ENCODE results near the gene SHC2.

The SHC2 gene

GRCh38 chr19:409516-410242, 51.2 kb downstream of the SHC2 start (continued):
- TF ChIP-seq KLF9 (tag by site-specific recombination; IDR thresholded peaks at IDR 0.05; ENCODE audit: low read depth): no peak
- TF ChIP-seq ZNF148 (tag by site-specific recombination; IDR thresholded peaks at IDR 0.05; ENCODE audit: borderline replicate concordance): no peak
- TF ChIP-seq ZNF302 (tag by site-specific recombination; IDR thresholded peaks at IDR 0.05; ENCODE audit: low read depth): no peak
- 0 out of 2 replicates have a peak, but pooled peaks have one; percentile 5 for TF ChIP-seq KLF17 (tag by site-specific recombination; IDR thresholded peaks at IDR 0.05)
- no peak for TF ChIP-seq ZFP37 (tag by site-specific recombination; IDR thresholded peaks at IDR 0.05)
- TF ChIP-seq ZNF398 (tag by site-specific recombination; IDR thresholded peaks at IDR 0.05): peak; percentile 4; the same call in 1 of the 2 replicates
- TF ChIP-seq PRDM10 (tag by site-specific recombination; IDR thresholded peaks at IDR 0.05): peak; percentile 35
- TF ChIP-seq ZSCAN5A (tag by site-specific recombination; IDR thresholded peaks at IDR 0.05): no peak
- TF ChIP-seq YY2 (tag by site-specific recombination; IDR thresholded peaks at IDR 0.05): no peak
- TF ChIP-seq ZNF830 (tag by site-specific recombination; IDR thresholded peaks at IDR 0.05; ENCODE audit: low read depth): no peak
- no peak for TF ChIP-seq ZNF639 (tag by site-specific recombination; IDR thresholded peaks at IDR 0.05)
- no peak for TF ChIP-seq ZNF121 (tag by site-specific recombination; IDR thresholded peaks at IDR 0.05)
- no peak for TF ChIP-seq MYNN (tag by site-specific recombination; IDR thresholded peaks at IDR 0.05; ENCODE audit: borderline replicate concordance)
- TF ChIP-seq SP7 (tag by site-specific recombination; IDR thresholded peaks at IDR 0.05): no peak
- TF ChIP-seq ZNF626 (tag by site-specific recombination; IDR thresholded peaks at IDR 0.05): no peak
- TF ChIP-seq ZNF580 (tag by site-specific recombination; IDR thresholded peaks at IDR 0.05): no peak
- no peak for TF ChIP-seq KLF16 (tag by site-specific recombination; IDR thresholded peaks at IDR 0.05)
- no peak for TF ChIP-seq BCL11B (tag by site-specific recombination; IDR thresholded peaks at IDR 0.05; ENCODE audit: low read depth)
- no peak for TF ChIP-seq ZBTB26 (tag by site-specific recombination; optimal IDR thresholded peaks at IDR 0.05)
- TF ChIP-seq ZFHX2 (tag by site-specific recombination; conservative IDR thresholded peaks at IDR 0.05): no peak
- no peak for TF ChIP-seq ZNF658 (tag by site-specific recombination; IDR thresholded peaks at IDR 0.05)
- peak; percentile 12; the same call in 1 of the 2 replicates for TF ChIP-seq ZBTB20 (tag by site-specific recombination; IDR thresholded peaks at IDR 0.05)
- TF ChIP-seq ZNF558 (tag by site-specific recombination; IDR thresholded peaks at IDR 0.05): no peak
- TF ChIP-seq ZNF132 (tag by site-specific recombination; IDR thresholded peaks at IDR 0.05; ENCODE audit: borderline replicate concordance): no peak
- TF ChIP-seq ZNF837 (tag by site-specific recombination; IDR thresholded peaks at IDR 0.05): no peak

Data from HEK293 (cell line).